ENCODE measurements around the gene ZFHX3. TPM values are rescaled to one million over a fixed set of nuclear protein-coding genes. Genes with fewer than 3 reads are reported as not detected.

The ZFHX3 gene
- polyA plus RNA-seq, 1 donor (not counting 4 experiments of a cell fraction or from before 2014, with no cell fraction given): 1.2 TPM

DNA sequence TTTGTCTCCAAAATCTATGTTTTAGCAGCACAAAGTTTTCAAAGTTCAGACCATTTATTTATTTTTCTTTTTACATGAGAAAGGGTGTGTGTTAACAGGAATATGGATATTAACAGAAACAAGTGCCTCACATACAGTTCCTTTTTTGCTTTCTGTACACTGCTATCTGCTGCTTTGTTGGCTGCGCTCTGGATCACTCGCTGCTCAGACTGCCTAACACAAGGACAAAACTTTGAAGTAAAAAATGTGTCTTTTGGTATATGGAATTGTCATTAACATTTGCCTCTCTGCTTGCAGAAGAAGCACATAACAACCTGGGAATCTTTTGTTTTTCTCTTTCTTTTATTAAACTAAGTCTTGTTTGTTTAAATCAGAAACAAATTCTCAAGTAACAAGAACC, 262.8 kb downstream of the ZFHX3 start:
- no peak overlapping the region for H3K4me3 ChIP-seq (ENCODE audit: control insufficient read depth in 2 of 3, extremely low read depth in 1 of 3, insufficient read depth in 2 of 3, low read depth in 1 of 3, low read length in 3 of 3)
- H3K36me3 ChIP-seq (ENCODE audit: control insufficient read depth in 2 of 2, extremely low read depth in 1 of 2, insufficient read depth in 2 of 2, low read length in 2 of 2): peaks cover 2% of the 10 kb centered on the region in 2 experiments
- DNase-seq (ENCODE audit: low read depth, low spot score) (no peak), FAIRE-seq (no peak)
- H2AFZ ChIP-seq (ENCODE audit: control insufficient read depth, low read length): no peak overlapping the region
- H3K9me3 ChIP-seq (ENCODE audit: control insufficient read depth, low read depth, low read length): no peaks in the 10 kb centered on the region
- TF ChIP-seq, protein P1, sequence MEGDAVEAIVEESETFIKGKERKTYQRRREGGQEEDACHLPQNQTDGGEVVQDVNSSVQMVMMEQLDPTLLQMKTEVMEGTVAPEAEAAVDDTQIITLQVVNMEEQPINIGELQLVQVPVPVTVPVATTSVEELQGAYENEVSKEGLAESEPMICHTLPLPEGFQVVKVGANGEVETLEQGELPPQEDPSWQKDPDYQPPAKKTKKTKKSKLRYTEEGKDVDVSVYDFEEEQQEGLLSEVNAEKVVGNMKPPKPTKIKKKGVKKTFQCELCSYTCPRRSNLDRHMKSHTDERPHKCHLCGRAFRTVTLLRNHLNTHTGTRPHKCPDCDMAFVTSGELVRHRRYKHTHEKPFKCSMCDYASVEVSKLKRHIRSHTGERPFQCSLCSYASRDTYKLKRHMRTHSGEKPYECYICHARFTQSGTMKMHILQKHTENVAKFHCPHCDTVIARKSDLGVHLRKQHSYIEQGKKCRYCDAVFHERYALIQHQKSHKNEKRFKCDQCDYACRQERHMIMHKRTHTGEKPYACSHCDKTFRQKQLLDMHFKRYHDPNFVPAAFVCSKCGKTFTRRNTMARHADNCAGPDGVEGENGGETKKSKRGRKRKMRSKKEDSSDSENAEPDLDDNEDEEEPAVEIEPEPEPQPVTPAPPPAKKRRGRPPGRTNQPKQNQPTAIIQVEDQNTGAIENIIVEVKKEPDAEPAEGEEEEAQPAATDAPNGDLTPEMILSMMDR (optimal IDR thresholded peaks at IDR 0.05 in 1 of 3, IDR thresholded peaks at IDR 0.05 in 1 of 3, conservative IDR thresholded peaks at IDR 0.05 in 1 of 3; ENCODE audit: extremely low read depth in 1 of 3, insufficient read depth in 2 of 3, low read length in 3 of 3): no peak
- no peak overlapping the region for H3K9ac ChIP-seq (ENCODE audit: control insufficient read depth, extremely low read depth, insufficient read depth, low read length)
- peaks cover 3% of the 10 kb centered on the region for H3K4me1 ChIP-seq (ENCODE audit: control insufficient read depth, extremely low read depth, insufficient read depth, low read length)
- no peak overlapping the region for H3K4me2 ChIP-seq (ENCODE audit: control insufficient read depth, extremely low read depth, insufficient read depth, low read depth, low read length)
- H3K79me2 ChIP-seq (ENCODE audit: control insufficient read depth, insufficient read depth, low read length): no peaks in the 10 kb centered on the region
- no peaks in the 10 kb centered on the region for H3K27me3 ChIP-seq (ENCODE audit: control insufficient read depth, extremely low read depth, insufficient read depth, low read length)
- H4K20me1 ChIP-seq (ENCODE audit: control insufficient read depth, extremely low read depth, insufficient read depth, low read length): no peaks in the 10 kb centered on the region
- dilution Hi-C loops (cut with MboI; ENCODE audit: extremely low pct_ligation_motif_present, low sequenced_read_pairs): no loop called here
- no peaks in the 10 kb centered on the region for H3K9me1 ChIP-seq (ENCODE audit: control insufficient read depth, extremely low read depth, insufficient read depth, low read length)
- no peak overlapping the region for H3K27ac ChIP-seq (ENCODE audit: control insufficient read depth, insufficient read depth, low read length)

DNA sequence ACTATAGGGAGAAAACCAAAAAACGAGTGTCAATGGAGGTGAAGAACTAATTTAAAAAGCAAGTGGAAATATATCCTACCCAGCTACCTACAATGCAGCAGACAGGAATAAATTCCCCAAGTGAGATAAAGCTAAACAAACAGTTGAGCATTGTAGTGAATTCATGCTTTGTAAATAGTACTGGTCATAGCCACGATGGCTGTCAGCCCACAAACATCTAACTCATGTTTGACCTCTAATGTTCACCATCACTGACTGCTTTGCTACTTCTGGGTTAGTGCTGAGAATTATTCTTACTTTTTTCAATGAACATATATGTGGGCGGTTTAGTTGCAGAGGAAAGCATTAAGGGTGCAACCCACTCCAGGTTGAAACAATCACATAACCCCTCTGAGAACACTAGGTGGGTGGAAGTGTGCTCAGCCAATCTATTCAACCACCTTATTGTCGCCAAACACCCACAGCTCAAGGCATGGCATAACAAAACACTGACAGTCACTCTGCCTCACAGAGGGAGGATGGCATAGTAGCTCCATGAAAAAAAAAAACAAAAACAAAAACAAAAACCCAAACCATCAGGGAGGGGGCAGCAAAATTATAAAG, 264.1 kb downstream of the ZFHX3 start:
- no peak for DNase-seq (ENCODE audit: low read depth, low spot score)

More for the DNA sequence above, 264.1 kb downstream of the ZFHX3 start:
- H4K20me1 ChIP-seq (ENCODE audit: control insufficient read depth, extremely low read depth, insufficient read depth, low read length): no peaks in the 10 kb centered on the region
- H2AFZ ChIP-seq (ENCODE audit: control insufficient read depth, low read length): no peak overlapping the region
- H3K4me2 ChIP-seq (ENCODE audit: control insufficient read depth, extremely low read depth, insufficient read depth, low read depth, low read length): no peak overlapping the region
- peaks cover 3% of the 10 kb centered on the region for H3K4me1 ChIP-seq (ENCODE audit: control insufficient read depth, extremely low read depth, insufficient read depth, low read length)
- no peaks in the 10 kb centered on the region for H3K9me3 ChIP-seq (ENCODE audit: control insufficient read depth, low read depth, low read length)
- H3K4me3 ChIP-seq (ENCODE audit: control insufficient read depth in 2 of 3, extremely low read depth in 1 of 3, insufficient read depth in 2 of 3, low read depth in 1 of 3, low read length in 3 of 3): no peak overlapping the region
- no peak for FAIRE-seq
- H3K27me3 ChIP-seq (ENCODE audit: control insufficient read depth, extremely low read depth, insufficient read depth, low read length): no peaks in the 10 kb centered on the region
- no peaks in the 10 kb centered on the region for H3K79me2 ChIP-seq (ENCODE audit: control insufficient read depth, insufficient read depth, low read length)
- TF ChIP-seq, protein P1 (optimal IDR thresholded peaks at IDR 0.05 in 1 of 3, IDR thresholded peaks at IDR 0.05 in 1 of 3, conservative IDR thresholded peaks at IDR 0.05 in 1 of 3; ENCODE audit: extremely low read depth in 1 of 3, insufficient read depth in 2 of 3, low read length in 3 of 3): no peak
- TF ChIP-seq EZH2 (IDR thresholded peaks at IDR 0.05; ENCODE audit: low read length): no peak
- H3K27ac ChIP-seq (ENCODE audit: control insufficient read depth, insufficient read depth, low read length): no peak overlapping the region
- no peak overlapping the region for H3K9ac ChIP-seq (ENCODE audit: control insufficient read depth, extremely low read depth, insufficient read depth, low read length)
- dilution Hi-C loops (cut with MboI; ENCODE audit: extremely low pct_ligation_motif_present, low sequenced_read_pairs): no loop called here
- no peaks in the 10 kb centered on the region for H3K9me1 ChIP-seq (ENCODE audit: control insufficient read depth, extremely low read depth, insufficient read depth, low read length)
- H3K36me3 ChIP-seq (ENCODE audit: control insufficient read depth in 2 of 2, extremely low read depth in 1 of 2, insufficient read depth in 2 of 2, low read length in 2 of 2): peaks cover 2% of the 10 kb centered on the region in 2 experiments
